Body of pancreas (tissue), 4 donors: Measurements from ENCODE around the gene DYRK1A.

Experiments
- POLR2A ChIP-seq, 3 donors: fragments of 450-650 bp; IDR thresholded peaks; one replicate each; pipeline ENCODE4 v1.6.1; 2016; ENCODE audit warnings: antibody characterized with exemption in 3 of 3, mild to moderate bottlenecking in 2 of 3
- TF ChIP-seq, protein P1 (sequence below), 7 experiments: fragments of 450-650 bp in 4 of 7; fragments of 200-600 bp in 3 of 7; sonication (generic) in 3 of 7; IDR thresholded peaks; one replicate each; pipeline ENCODE4 v1.5.1; 2016 to 2019; ENCODE audit warnings: antibody characterized with exemption in 7 of 7

DNA sequence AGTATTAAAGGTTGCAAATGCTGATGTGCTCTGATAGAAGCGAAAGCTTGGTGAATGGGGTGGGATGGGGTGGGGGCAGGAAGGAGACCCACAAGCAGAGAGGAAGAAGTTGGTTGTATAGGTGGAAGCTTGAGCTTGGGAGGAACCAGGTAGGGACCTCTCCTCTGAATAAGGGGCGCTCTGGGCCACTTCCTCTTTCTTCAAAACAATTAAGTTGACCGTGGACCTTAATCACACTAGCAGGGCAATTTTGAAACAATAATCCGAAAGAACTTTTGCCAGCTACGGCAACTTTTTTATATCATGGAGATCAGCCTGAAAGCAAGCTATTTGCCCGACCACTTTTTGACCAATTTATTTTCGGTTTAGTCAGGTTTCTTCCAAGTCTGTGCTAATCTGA is 1.9 kb upstream of the DYRK1A start:
- TF ChIP-seq, protein P1, sequence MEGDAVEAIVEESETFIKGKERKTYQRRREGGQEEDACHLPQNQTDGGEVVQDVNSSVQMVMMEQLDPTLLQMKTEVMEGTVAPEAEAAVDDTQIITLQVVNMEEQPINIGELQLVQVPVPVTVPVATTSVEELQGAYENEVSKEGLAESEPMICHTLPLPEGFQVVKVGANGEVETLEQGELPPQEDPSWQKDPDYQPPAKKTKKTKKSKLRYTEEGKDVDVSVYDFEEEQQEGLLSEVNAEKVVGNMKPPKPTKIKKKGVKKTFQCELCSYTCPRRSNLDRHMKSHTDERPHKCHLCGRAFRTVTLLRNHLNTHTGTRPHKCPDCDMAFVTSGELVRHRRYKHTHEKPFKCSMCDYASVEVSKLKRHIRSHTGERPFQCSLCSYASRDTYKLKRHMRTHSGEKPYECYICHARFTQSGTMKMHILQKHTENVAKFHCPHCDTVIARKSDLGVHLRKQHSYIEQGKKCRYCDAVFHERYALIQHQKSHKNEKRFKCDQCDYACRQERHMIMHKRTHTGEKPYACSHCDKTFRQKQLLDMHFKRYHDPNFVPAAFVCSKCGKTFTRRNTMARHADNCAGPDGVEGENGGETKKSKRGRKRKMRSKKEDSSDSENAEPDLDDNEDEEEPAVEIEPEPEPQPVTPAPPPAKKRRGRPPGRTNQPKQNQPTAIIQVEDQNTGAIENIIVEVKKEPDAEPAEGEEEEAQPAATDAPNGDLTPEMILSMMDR (IDR thresholded peaks at IDR 0.05), result no peak
- TF ChIP-seq POLR2A (IDR thresholded peaks at IDR 0.05), result no peak
